Osteocyte (in vitro differentiated cells): ENCODE data around the gene ICA1. TPM values are rescaled to one million over a fixed set of nuclear protein-coding genes. Genes with fewer than 3 reads are reported as not detected.

Source experiments
- total RNA-seq: library from RNA; stranded (reverse); gene quantifications from 2 replicates; pipeline ENCODE4 v1.2.1, GENCODE V29; 2021

ICA1 gene
- total RNA-seq, 1 donor from 2014 or later, result 2.2 TPM

Other genes with a start within 250 kb of the ICA1 start
- gene NXPH1, start 171.4 kb upstream of the ICA1 start, total RNA-seq, result not detected in 2 replicates